CD4-positive, alpha-beta T cell (primary cell): ENCODE results near the gene IGFBP7. TPM values are rescaled to one million over a fixed set of nuclear protein-coding genes. Genes with fewer than 3 reads are reported as not detected.

Experiments
- ATAC-seq: fragments of 200-7000 bp; cut with Tn5 transposase; one replicate; pipeline ENCODE4 v1.10.0; 2022; ENCODE audit warnings: mild to moderate bottlenecking; ENCODE audit not compliant: poor library complexity
- CTCF ChIA-PET: fragments of 350-600 bp; sonication (Branson Sonifier 250); formaldehyde crosslinking; loops from one replicate; lab custom pipeline; 2021; ENCODE audit warnings: antibody characterized with exemption, inconsistent platforms; lab: Charles Lee
- POLR2A ChIA-PET: fragments of 350-600 bp; sonication (Branson Sonifier 250); formaldehyde crosslinking; loops from one replicate; lab custom pipeline; 2021; ENCODE audit warnings: antibody characterized with exemption, inconsistent platforms; lab: Charles Lee
- DNase-seq, 14 experiments: peaks; one replicate each; pipeline ENCODE4 v3.0.0-alpha.2; 2013 to 2020; ENCODE audit warnings: mixed read lengths in 2 of 14
- H3K27ac ChIP-seq, 2 donors: one replicate each; pipeline versions ENCODE4 v1.5.1 to v1.7.0; 2013; ENCODE audit warnings: low read length in 2 of 2, low read depth in 1 of 2, mild to moderate bottlenecking in 1 of 2
- H3K27me3 ChIP-seq, 2 experiments: 1 replicate in 1 of 2; 2 replicates in 1 of 2; pipeline versions ENCODE4 v1.6.1 to v1.7.0; 2013; ENCODE audit warnings: low read length in 2 of 2, control low read depth in 1 of 2, mild to moderate bottlenecking in 1 of 2, moderate library complexity in 1 of 2; ENCODE audit not compliant: insufficient read depth in 2 of 2, control insufficient read depth in 1 of 2
- H3K36me3 ChIP-seq: one replicate; pipeline ENCODE4 v1.6.1; 2013; ENCODE audit warnings: low read length, control low read depth; ENCODE audit not compliant: insufficient read depth
- H3K4me1 ChIP-seq: one replicate; pipeline ENCODE4 v1.6.1; 2013; ENCODE audit warnings: low read length, control low read depth; ENCODE audit not compliant: insufficient read depth
- H3K4me3 ChIP-seq: one replicate; pipeline ENCODE4 v1.5.1; 2013; ENCODE audit warnings: mild to moderate bottlenecking, low read length, moderate library complexity
- H3K9me3 ChIP-seq, 2 experiments: 1 replicate in 1 of 2; 2 replicates in 1 of 2; pipeline versions ENCODE4 v1.6.1 to v1.7.0; 2013; ENCODE audit warnings: low read length in 2 of 2, mild to moderate bottlenecking in 2 of 2, control low read depth in 1 of 2, moderate library complexity in 1 of 2; ENCODE audit not compliant: control insufficient read depth in 1 of 2, insufficient read depth in 1 of 2
- H3K27ac Mint-ChIP-seq: one replicate; pipeline ENCODE4 v1.8.0; 2020; ENCODE audit warnings: mixed read lengths
- H3K27me3 Mint-ChIP-seq: one replicate; pipeline ENCODE4 v1.8.0; 2021; ENCODE audit warnings: mixed read lengths
- H3K36me3 Mint-ChIP-seq: one replicate; pipeline ENCODE4 v1.8.0; 2021; ENCODE audit warnings: low read depth, mixed read lengths
- H3K4me1 Mint-ChIP-seq: one replicate; pipeline ENCODE4 v1.8.0; 2021; ENCODE audit warnings: low read depth, mixed read lengths
- H3K4me3 Mint-ChIP-seq: one replicate; pipeline ENCODE4 v1.8.0; 2020; ENCODE audit warnings: mild to moderate bottlenecking, mixed read lengths
- H3K9me3 Mint-ChIP-seq: one replicate; pipeline ENCODE4 v1.8.0; 2020; ENCODE audit warnings: mixed read lengths
- CTCF ChIP-seq: fragments of 200-600 bp; IDR thresholded peaks from one replicate; pipeline ENCODE4 v1.8.0; 2022; ENCODE audit warnings: antibody characterized with exemption, mild to moderate bottlenecking
- intact Hi-C, 2 experiments: fragments of 100-400 bp; cut with DNase I in 1 of 2; cut with micrococcal nuclease in 1 of 2; formaldehyde crosslinking; loops; one replicate each; pipeline versions ENCODE4 v1.15.1 to v1.9.0; 2023 to 2025; cut with DNase I, micrococcal nuclease
- total RNA-seq, 174 experiments: library from RNA in 2 of 174; stranded (reverse) in 2 of 174; gene quantifications; one replicate each; pipeline ENCODE4 v1.2.3 and lab custom pipeline; 2021 to 2026

IGFBP7 gene
- total RNA-seq, 2 experiments from 2014 or later: 0.45 TPM; not detected in 1

DNA sequence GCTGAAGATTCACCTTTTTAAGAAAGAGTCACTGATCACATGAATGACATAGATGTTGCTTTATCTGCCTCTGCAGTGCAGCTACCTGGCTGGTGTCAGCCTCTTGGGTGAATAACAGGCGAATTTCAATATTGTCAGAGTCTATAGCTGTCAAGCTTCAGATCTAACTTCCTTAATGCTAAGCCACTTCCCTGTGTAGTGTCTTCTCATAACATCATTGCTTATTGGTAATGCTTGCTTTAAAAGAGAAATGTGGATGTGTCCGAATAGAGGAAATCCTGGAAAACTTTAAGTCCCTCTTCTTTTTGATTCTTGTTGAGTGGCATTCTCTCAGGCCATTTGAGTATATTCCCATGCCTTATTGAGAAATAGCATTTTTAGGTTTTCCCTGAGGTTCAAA is 7.3 kb upstream of the IGFBP7 start:
- CTCF ChIA-PET: no interaction called here
- POLR2A ChIA-PET: no interaction called here
- H3K27me3 Mint-ChIP-seq: peaks cover 77% of the 10 kb centered on the region

GRCh38 chr4:57116245-57116644 is 6.1 kb upstream of the IGFBP7 start:
- ChIA-PET CTCF (no interaction called here), POLR2A (no interaction called here)
- Histone ChIP-seq H3K4me3 (no peak overlapping the region), H3K4me1 (no peaks in the 10 kb centered on the region), H3K27me3 (peaks cover 14 to 39% of the 10 kb centered on the region in 2 experiments), H3K9me3 (no peaks in the 10 kb centered on the region), H3K36me3 (no peaks in the 10 kb centered on the region), H3K27ac (no peak overlapping the region)
- Mint-ChIP-seq H3K4me1 (peaks cover 7% of the 10 kb centered on the region), H3K27me3 (peaks cover 82% of the 10 kb centered on the region), H3K4me3 (no peak overlapping the region), H3K9me3 (no peaks in the 10 kb centered on the region), H3K36me3 (no peaks in the 10 kb centered on the region), H3K27ac (no peak overlapping the region)
- ATAC-seq: no peak
- no peak for TF ChIP-seq CTCF
- intact Hi-C loops: no loop called here
- DNase-seq: no peak

More for the DNA sequence above, 7.3 kb upstream of the IGFBP7 start:
- no peaks in the 10 kb centered on the region for H3K36me3 Mint-ChIP-seq
- Histone ChIP-seq H3K27ac (no peak overlapping the region), H3K4me1 (no peaks in the 10 kb centered on the region), H3K9me3 (no peaks in the 10 kb centered on the region), H3K36me3 (no peaks in the 10 kb centered on the region), H3K4me3 (no peak overlapping the region), H3K27me3 (peaks cover 10 to 31% of the 10 kb centered on the region in 2 experiments)
- DNase-seq: no peak
- no peak for ATAC-seq
- no peaks in the 10 kb centered on the region for H3K9me3 Mint-ChIP-seq
- no peak overlapping the region for H3K4me3 Mint-ChIP-seq
- H3K27ac Mint-ChIP-seq: no peak overlapping the region
- intact Hi-C loops: no loop called here
- TF ChIP-seq CTCF: no peak
- peaks cover under 1% of the 10 kb centered on the region for H3K4me1 Mint-ChIP-seq

DNA sequence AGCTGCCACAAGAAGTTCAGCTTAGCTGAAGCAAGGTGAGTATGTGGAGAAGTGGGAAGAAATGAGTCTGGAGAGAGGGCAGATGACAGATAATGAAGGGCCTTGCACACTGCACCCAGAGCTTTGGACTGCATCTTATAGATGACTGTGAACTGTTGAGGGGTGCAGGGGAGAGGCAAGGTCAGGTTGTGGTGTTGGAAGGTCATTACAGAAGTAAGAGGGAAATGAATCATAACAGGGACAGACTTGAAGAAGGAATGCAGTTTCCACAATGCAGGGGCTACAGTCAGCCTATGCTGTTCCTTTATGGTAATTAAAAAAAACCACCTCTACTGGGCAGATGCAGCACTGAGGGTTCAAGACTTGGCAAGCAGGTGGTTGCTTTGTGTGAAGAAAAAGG is 4.8 kb upstream of the IGFBP7 start:
- Mint-ChIP-seq H3K4me1 (peaks cover 16% of the 10 kb centered on the region), H3K27ac (no peak overlapping the region), H3K9me3 (no peaks in the 10 kb centered on the region), H3K36me3 (no peaks in the 10 kb centered on the region), H3K4me3 (no peak overlapping the region), H3K27me3 (peaks cover 83% of the 10 kb centered on the region)
- no peak for DNase-seq
- CTCF ChIA-PET: no interaction called here
- TF ChIP-seq CTCF: no peak
- POLR2A ChIA-PET: no interaction called here
- Histone ChIP-seq H3K9me3 (no peaks in the 10 kb centered on the region), H3K27me3 (peaks cover 23 to 48% of the 10 kb centered on the region in 2 experiments), H3K4me3 (no peak overlapping the region), H3K4me1 (peaks cover 8% of the 10 kb centered on the region), H3K36me3 (no peaks in the 10 kb centered on the region), H3K27ac (no peak overlapping the region)
- ATAC-seq: no peak
- intact Hi-C loops: no loop called here
